ENCODE data around the gene B4GALNT3. TPM values are rescaled to one million over a fixed set of nuclear protein-coding genes. Genes with fewer than 3 reads are reported as not detected.
A peak's percentile ranks its signal among the peaks of the same experiment; 100 is the strongest.

Gene B4GALNT3
- polyA plus RNA-seq, 2 of the 4 experiments (the other 2 are of a cell fraction) = 0.43 to 0.53 TPM

GRCh38 chr12:554001-554285 is 94.2 kb downstream of the B4GALNT3 start:
- Histone ChIP-seq H3K27ac (peak overlapping the region; percentile 11 to 42; a peak in 3 of 6 replicates), H3K4me2 (no peak overlapping the region), H3K4me1 (peaks cover 13% of the 10 kb centered on the region; the same call in 2 of the 3 replicates), H3K4me3 (no peak overlapping the region), H3K9me3 (no peaks in the 10 kb centered on the region)
- DNase-seq (ENCODE audit: low read depth in 1 of 2, low spot score in 1 of 2) (no peak), ATAC-seq (no peak), FAIRE-seq (no peak)
- no peak for TF ChIP-seq HOXB13 (CRISPR knock-in tag; IDR thresholded peaks at IDR 0.05; ENCODE audit: low read depth)
- TF ChIP-seq ELK1 (IDR thresholded peaks at IDR 0.05; ENCODE audit: low read depth, low read length) = no peak
- no peak for TF ChIP-seq CEBPB (IDR thresholded peaks at IDR 0.05)
- no peak for TF ChIP-seq KDM1A (IDR thresholded peaks at IDR 0.05; ENCODE audit: low read depth)
- TF ChIP-seq NFE2L2 (conservative IDR thresholded peaks at IDR 0.05; ENCODE audit: low read length) = no peak
- TF ChIP-seq RAD21 (conservative IDR thresholded peaks at IDR 0.05 in 1 of 2, IDR thresholded peaks at IDR 0.05 in 1 of 2) = no peak
- TF ChIP-seq ESRRA (IDR thresholded peaks at IDR 0.05; ENCODE audit: borderline replicate concordance, low read length) = no peak
- TF ChIP-seq EP300 (IDR thresholded peaks at IDR 0.05) = no peak
- TF ChIP-seq E2F6 (IDR thresholded peaks at IDR 0.05; ENCODE audit: borderline replicate concordance, low read depth) = no peak
- 76% methylated on average over 8 of the region's 8 CpGs for WGBS (ENCODE audit: missing lambda C conversion rate)
- POLR2A ChIA-PET = no interaction called here
- CTCF ChIA-PET = interaction anchor here (1.3 to 2.7 kb wide), 6 partner anchors 11 to 197 kb away, joined by 4 to 13 read pairs (median 7); no protein-coding TSS in a partner anchor

- Histone ChIP-seq H3K27ac (no peak overlapping the region), H3K4me2 (no peak overlapping the region), H3K4me3 (no peak overlapping the region), H3K9me3 (no peaks in the 10 kb centered on the region), H3K4me1 (peaks cover 13% of the 10 kb centered on the region; the same call in 2 of the 3 replicates)
- POLR2A ChIA-PET = no interaction called here
- CTCF ChIA-PET = interaction anchor here (1.0 to 2.0 kb wide), 11 partner anchors 9 to 361 kb away, joined by 3 to 9 read pairs (median 4); partner anchors contain the start of gene WNK1
- 90% methylated on average over 18 of the region's 20 CpGs for WGBS (ENCODE audit: missing lambda C conversion rate)
- ATAC-seq (no peak), DNase-seq (ENCODE audit: low read depth in 1 of 2, low spot score in 1 of 2) (no peak), FAIRE-seq (no peak)
- TF ChIP-seq FOSB (CRISPR knock-in tag; IDR thresholded peaks at IDR 0.05) (no peak), ESRRA (IDR thresholded peaks at IDR 0.05; ENCODE audit: borderline replicate concordance, low read length) (no peak), GATA3 (IDR thresholded peaks at IDR 0.05; ENCODE audit: borderline replicate concordance) (no peak), POLR2A (IDR thresholded peaks at IDR 0.05; ENCODE audit: low read length) (no peak), MAFK (IDR thresholded peaks at IDR 0.05; ENCODE audit: partially characterized antibody) (no peak), JUN (IDR thresholded peaks at IDR 0.05) (no peak), RARB (CRISPR knock-in tag; IDR thresholded peaks at IDR 0.05) (no peak), FOXS1 (CRISPR knock-in tag; IDR thresholded peaks at IDR 0.05) (no peak), MAX (IDR thresholded peaks at IDR 0.05) (no peak), CEBPB (IDR thresholded peaks at IDR 0.05) (no peak), KDM5A (IDR thresholded peaks at IDR 0.05) (no peak), NFE2L2 (conservative IDR thresholded peaks at IDR 0.05; ENCODE audit: low read length) (no peak), EHMT2 (IDR thresholded peaks at IDR 0.05; ENCODE audit: low read depth) (no peak), ZNF302 (CRISPR knock-in tag; IDR thresholded peaks at IDR 0.05) (no peak), ZC3H11A (IDR thresholded peaks at IDR 0.05) (no peak), CTCF (IDR thresholded peaks at IDR 0.05) (no peak), PBX3 (IDR thresholded peaks at IDR 0.05) (no peak), BHLHE40 (IDR thresholded peaks at IDR 0.05; ENCODE audit: low read depth, low read length) (no peak)
These were observed 96.8 kb downstream of the B4GALNT3 start for GRCh38 chr12:556498-556897.
